Endothelial cell of umbilical vein (primary cell): Measurements from ENCODE around the gene NAMPT. TPM values are rescaled to one million over a fixed set of nuclear protein-coding genes. Genes with fewer than 3 reads are reported as not detected.

ENCODE experiments used
- BruUV-seq: library from RNA; stranded (reverse); fragments of 400-500 nt; replicated peaks from 2 replicates; lab custom pipeline; 2021; lab: Mats Ljungman, UMichigan
- CTCF ChIA-PET: fragments of 300-600, 350-600 bp; sonication (Branson Sonifier 250); formaldehyde crosslinking; loops from one replicate; lab custom pipeline; 2021; ENCODE audit warnings: antibody characterized with exemption, inconsistent platforms; lab: Charles Lee
- POLR2A ChIA-PET: fragments of 300-600, 350-600 bp; sonication (Branson Sonifier 250); formaldehyde crosslinking; loops from one replicate; lab custom pipeline; 2021; ENCODE audit warnings: antibody characterized with exemption, inconsistent platforms; lab: Charles Lee
- DNase-seq: peaks from one replicate; pipeline ENCODE4 v3.0.0-alpha.2; 2011; ENCODE audit warnings: low read depth, low spot score
- FAIRE-seq: peaks from 2 replicates; lab custom pipeline; 2011; peaks lifted over from hg19 to GRCh38; lab: Jason Lieb, UNC
- H2AFZ ChIP-seq: 2 replicates; pipeline ENCODE4 v1.6.0; 2012; ENCODE audit warnings: low read depth, low read length, control low read depth, inconsistent platforms
- H3K27ac ChIP-seq: 2 replicates; pipeline ENCODE4 v1.5.1; 2011; ENCODE audit warnings: low read depth, mild to moderate bottlenecking, control low read depth, low read length, moderate library complexity; ENCODE audit not compliant: insufficient read depth
- H3K27me3 ChIP-seq, 2 experiments: 2 replicates each; pipeline versions ENCODE4 v1.6.0 to v1.6.1; 2011; ENCODE audit warnings: low read length in 2 of 2, mixed read lengths in 1 of 2; ENCODE audit not compliant: control insufficient read depth in 2 of 2, insufficient read depth in 2 of 2
- H3K36me3 ChIP-seq, 2 experiments: 2 replicates in 1 of 2; 3 replicates in 1 of 2; pipeline ENCODE4 v1.5.1; 2011; ENCODE audit warnings: low read length in 2 of 2, mild to moderate bottlenecking in 1 of 2, moderate library complexity in 1 of 2; ENCODE audit not compliant: control insufficient read depth in 2 of 2, insufficient read depth in 2 of 2; ENCODE audit errors: extremely low read depth in 1 of 2
- H3K4me1 ChIP-seq: 3 replicates; pipeline ENCODE4 v1.5.1; 2011; ENCODE audit warnings: mild to moderate bottlenecking, low read length; ENCODE audit not compliant: control insufficient read depth, insufficient read depth; ENCODE audit errors: extremely low read depth
- H3K4me2 ChIP-seq: 2 replicates; pipeline ENCODE4 v1.6.1; 2011; ENCODE audit warnings: low read length, control low read depth, mixed read lengths; ENCODE audit not compliant: insufficient read depth
- H3K4me3 ChIP-seq, 3 experiments: fragments of 200-600 bp in 1 of 3; sonication (generic), shearing (Covaris generic) in 1 of 3; replicated peaks in 1 of 3; 2 replicates each; pipeline ENCODE4 v1.5.1; 2011 to 2016; ENCODE audit warnings: control low read depth in 3 of 3, low read length in 3 of 3, mild to moderate bottlenecking in 2 of 3, inconsistent platforms in 1 of 3, low read depth in 1 of 3, moderate library complexity in 1 of 3; ENCODE audit not compliant: insufficient read depth in 1 of 3
- H3K79me2 ChIP-seq: 2 replicates; pipeline ENCODE4 v1.6.0; 2012; ENCODE audit warnings: low read length, inconsistent platforms; ENCODE audit not compliant: control insufficient read depth, insufficient read depth
- H3K9ac ChIP-seq: replicated peaks from 2 replicates; pipeline ENCODE3; 2011; ENCODE audit warnings: low read length, control low read depth; ENCODE audit not compliant: insufficient read depth; ENCODE audit errors: extremely low read depth
- H3K9me1 ChIP-seq: replicated peaks from 3 replicates; pipeline ENCODE4 v1.6.0; 2011; ENCODE audit warnings: mild to moderate bottlenecking, low read length; ENCODE audit not compliant: control insufficient read depth, insufficient read depth; ENCODE audit errors: extremely low read depth
- H3K9me3 ChIP-seq: replicated peaks from 2 replicates; pipeline ENCODE4 v1.5.1; 2012; ENCODE audit warnings: low read length, inconsistent platforms; ENCODE audit not compliant: control insufficient read depth, insufficient read depth
- H4K20me1 ChIP-seq: replicated peaks from 2 replicates; pipeline ENCODE3; 2011; ENCODE audit warnings: mild to moderate bottlenecking, low read length; ENCODE audit not compliant: control insufficient read depth, insufficient read depth; ENCODE audit errors: extremely low read depth
- EZH2 ChIP-seq: IDR thresholded peaks from 2 replicates; pipeline ENCODE4 v1.6.1; 2012; ENCODE audit warnings: borderline replicate concordance, low read depth, mild to moderate bottlenecking, moderate library complexity, low read length, inconsistent platforms; ENCODE audit not compliant: severe bottlenecking
- FOS ChIP-seq: IDR thresholded peaks from 2 replicates; pipeline ENCODE4 v1.6.1; 2011; ENCODE audit warnings: mild to moderate bottlenecking, low read length, moderate library complexity, borderline replicate concordance; ENCODE audit not compliant: insufficient read depth
- GATA2 ChIP-seq: IDR thresholded peaks from 2 replicates; pipeline ENCODE4 v1.7.0; 2011; ENCODE audit warnings: low read depth, mild to moderate bottlenecking, moderate library complexity, mixed read lengths, low read length; ENCODE audit not compliant: insufficient read length, insufficient read depth
- JUN ChIP-seq: IDR thresholded peaks from 2 replicates; pipeline ENCODE4 v1.6.1; 2011; ENCODE audit warnings: borderline replicate concordance, low read depth; ENCODE audit not compliant: insufficient read length, insufficient read depth
- MYC ChIP-seq: IDR thresholded peaks from one replicate; pipeline ENCODE4 v1.6.1; 2011; ENCODE audit warnings: mild to moderate bottlenecking, low read depth, low read length
- POLR2A ChIP-seq: IDR thresholded peaks from 2 replicates; pipeline ENCODE4 v1.6.1; 2012; ENCODE audit warnings: low read depth, mild to moderate bottlenecking, control low read depth, low read length
- POLR2AphosphoS5 ChIP-seq: IDR thresholded peaks from 2 replicates; pipeline ENCODE4 v1.6.1; 2012; ENCODE audit warnings: low read depth, mild to moderate bottlenecking, control low read depth, low read length, moderate library complexity; ENCODE audit not compliant: insufficient read depth
- dilution Hi-C: fragments of 300-500 bp; cut with MboI; formaldehyde crosslinking; loops from one replicate; pipeline ENCODE4 v1.15.0; 2019; ENCODE audit warnings: low sequenced_read_pairs; ENCODE audit not compliant: extremely low pct_ligation_motif_present
- intact Hi-C: fragments of 100-400 bp; cut with micrococcal nuclease; formaldehyde crosslinking; loops from one replicate; pipeline ENCODE4 v1.10.0; 2022
- polyA plus RNA-seq, 4 experiments: library from polyadenylated mRNA; depleted of rRNA in 3 of 4; stranded (reverse) in 3 of 4; unstranded in 1 of 4; fragments of >200 nt; gene quantifications; 2 replicates each; pipeline versions ENCODE4 v1.2.1 to v1.2.3, GENCODE V29; 2011 to 2012; ENCODE audit warnings: missing spikeins in 1 of 4
- total RNA-seq: library from RNA; stranded (reverse); gene quantifications from 2 replicates; pipeline ENCODE4 v1.2.3, GENCODE V29; 2021
- TF ChIP-seq, protein P1 (sequence below), 2 donors: IDR thresholded peaks; 1 replicate in 1 of 2; 2 replicates in 1 of 2; pipeline ENCODE4 v1.5.1; 2011; ENCODE audit warnings: low read length in 2 of 2, mild to moderate bottlenecking in 2 of 2, moderate library complexity in 2 of 2, control low read depth in 1 of 2, inconsistent platforms in 1 of 2, low read depth in 1 of 2; ENCODE audit not compliant: insufficient read depth in 1 of 2; ENCODE audit errors: extremely low read depth in 1 of 2
- TF ChIP-seq, protein P2 (sequence below): IDR thresholded peaks from 2 replicates; pipeline ENCODE4 v1.6.1; 2011; ENCODE audit not compliant: insufficient read depth, insufficient read length

NAMPT gene
- total and polyA plus RNA-seq, 2 donors (not counting 3 experiments of a cell fraction or from before 2014, with no cell fraction given): 17.5 to 133 TPM

DNA sequence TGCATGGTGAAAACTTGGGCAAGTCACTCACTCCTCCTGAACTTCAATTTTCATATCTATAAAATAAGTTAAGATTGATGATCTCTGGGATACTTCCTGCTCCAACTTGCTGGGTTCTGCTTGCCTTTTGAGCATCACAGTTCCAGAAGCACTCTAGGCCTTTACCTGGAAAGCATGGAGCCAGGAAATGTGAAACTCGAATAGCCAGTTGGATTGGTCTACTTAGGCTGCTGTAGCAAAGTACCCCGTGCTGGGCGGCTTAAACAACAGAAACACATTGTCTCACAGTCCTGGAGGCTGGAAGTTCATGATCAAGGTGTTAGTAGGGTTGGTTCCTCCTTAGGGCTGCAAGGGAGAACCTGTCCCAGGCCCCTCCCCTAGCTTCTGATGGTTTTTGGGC lies 64.5 kb downstream of the NAMPT start:
- Histone ChIP-seq H3K36me3 (no peaks in the 10 kb centered on the region), H3K4me2 (no peak overlapping the region), H3K9me3 (no peaks in the 10 kb centered on the region), H2AFZ (no peak overlapping the region), H3K4me1 (peaks cover 46% of the 10 kb centered on the region), H3K27ac (no peak overlapping the region), H3K79me2 (no peaks in the 10 kb centered on the region), H4K20me1 (no peaks in the 10 kb centered on the region), H3K4me3 (no peak overlapping the region), H3K9ac (no peak overlapping the region), H3K27me3 (no peaks in the 10 kb centered on the region), H3K9me1 (no peaks in the 10 kb centered on the region)
- DNase-seq: no peak
- TF ChIP-seq EZH2 (no peak), POLR2A (no peak), POLR2AphosphoS5 (no peak), MYC (no peak), FOS (no peak), JUN (no peak), GATA2 (no peak)
- TF ChIP-seq, protein P1, sequence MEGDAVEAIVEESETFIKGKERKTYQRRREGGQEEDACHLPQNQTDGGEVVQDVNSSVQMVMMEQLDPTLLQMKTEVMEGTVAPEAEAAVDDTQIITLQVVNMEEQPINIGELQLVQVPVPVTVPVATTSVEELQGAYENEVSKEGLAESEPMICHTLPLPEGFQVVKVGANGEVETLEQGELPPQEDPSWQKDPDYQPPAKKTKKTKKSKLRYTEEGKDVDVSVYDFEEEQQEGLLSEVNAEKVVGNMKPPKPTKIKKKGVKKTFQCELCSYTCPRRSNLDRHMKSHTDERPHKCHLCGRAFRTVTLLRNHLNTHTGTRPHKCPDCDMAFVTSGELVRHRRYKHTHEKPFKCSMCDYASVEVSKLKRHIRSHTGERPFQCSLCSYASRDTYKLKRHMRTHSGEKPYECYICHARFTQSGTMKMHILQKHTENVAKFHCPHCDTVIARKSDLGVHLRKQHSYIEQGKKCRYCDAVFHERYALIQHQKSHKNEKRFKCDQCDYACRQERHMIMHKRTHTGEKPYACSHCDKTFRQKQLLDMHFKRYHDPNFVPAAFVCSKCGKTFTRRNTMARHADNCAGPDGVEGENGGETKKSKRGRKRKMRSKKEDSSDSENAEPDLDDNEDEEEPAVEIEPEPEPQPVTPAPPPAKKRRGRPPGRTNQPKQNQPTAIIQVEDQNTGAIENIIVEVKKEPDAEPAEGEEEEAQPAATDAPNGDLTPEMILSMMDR (IDR thresholded peaks at IDR 0.05; ENCODE audit: extremely low read depth in 1 of 2, insufficient read depth in 1 of 2, low read depth in 1 of 2, low read length in 2 of 2): no peak
- TF ChIP-seq, protein P2, sequence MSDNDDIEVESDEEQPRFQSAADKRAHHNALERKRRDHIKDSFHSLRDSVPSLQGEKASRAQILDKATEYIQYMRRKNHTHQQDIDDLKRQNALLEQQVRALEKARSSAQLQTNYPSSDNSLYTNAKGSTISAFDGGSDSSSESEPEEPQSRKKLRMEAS: no peak
- intact Hi-C loops (no loop called here), dilution Hi-C loops (no loop called here)
- CTCF ChIA-PET: interaction anchor here (1.5 to 1.9 kb wide), 2 partner anchors 11 to 43 kb away, joined by 4 to 7 read pairs; no protein-coding TSS in a partner anchor
- no peak for FAIRE-seq
- BruUV-seq: no TSS peak
- POLR2A ChIA-PET: no interaction called here
